Upper lobe of left lung (tissue), 6 donors: Measurements from ENCODE around the gene SELENOK. TPM values are rescaled to one million over a fixed set of nuclear protein-coding genes. Genes with fewer than 3 reads are reported as not detected.

ENCODE experiments used
- ATAC-seq, 2 donors: fragments of 200-7000 bp; cut with Tn5 transposase; one replicate each; pipeline ENCODE4 v1.9.1; 2022; ENCODE audit warnings: mild to moderate bottlenecking in 2 of 2, moderate library complexity in 2 of 2; ENCODE audit not compliant: low FRiP score in 2 of 2
- DNase-seq, 2 donors: peaks; one replicate each; pipeline ENCODE4 v3.0.0-alpha.2; 2019 to 2020
- H3K27ac ChIP-seq, 4 donors: fragments of 200-600 bp; sonication (generic); one replicate each; pipeline ENCODE4 v1.5.1; 2016 to 2019
- H3K27me3 ChIP-seq, 4 donors: fragments of 200-600 bp; sonication (generic); one replicate each; pipeline ENCODE4 v1.5.1; 2017 to 2019
- H3K36me3 ChIP-seq, 4 donors: fragments of 200-600 bp; sonication (generic); one replicate each; pipeline ENCODE4 v1.5.1; 2016 to 2019
- H3K4me1 ChIP-seq, 4 donors: fragments of 200-600 bp; sonication (generic); one replicate each; pipeline ENCODE4 v1.5.1; 2018 to 2019
- H3K4me3 ChIP-seq, 4 donors: fragments of 200-600 bp; sonication (generic); one replicate each; pipeline ENCODE4 v1.5.1; 2017 to 2019; ENCODE audit warnings: mild to moderate bottlenecking in 2 of 4, moderate library complexity in 1 of 4
- H3K9me3 ChIP-seq, 4 donors: fragments of 200-600 bp; sonication (generic); one replicate each; pipeline ENCODE4 v1.5.1; 2018 to 2019
- EP300 ChIP-seq, 4 donors: sonication (generic); formaldehyde crosslinking; IDR thresholded peaks; one replicate each; pipeline ENCODE4 v1.5.1; 2017; ENCODE audit warnings: antibody characterized with exemption in 4 of 4, control low read depth in 2 of 4
- POLR2A ChIP-seq, 4 donors: fragments of 450-650 bp; IDR thresholded peaks; one replicate each; pipeline ENCODE4 v1.5.1; 2016 to 2017; ENCODE audit warnings: antibody characterized with exemption in 4 of 4, mild to moderate bottlenecking in 2 of 4
- POLR2AphosphoS5 ChIP-seq, 2 donors: sonication (generic); formaldehyde crosslinking; IDR thresholded peaks; one replicate each; pipeline ENCODE4 v1.5.1; 2017; ENCODE audit warnings: antibody characterized with exemption in 2 of 2
- WGBS, 2 donors: methylation state at CpG; one replicate each; pipeline ENCODE4 v1.1.5; 2017 to 2018; 5-methylcytosine and 5-hydroxymethylcytosine counted together
- total RNA-seq, 6 donors: library from RNA; depleted of rRNA in 4 of 6; stranded (reverse); fragments of >200 nt in 4 of 6; gene quantifications; one replicate each; pipeline versions ENCODE4 v1.1.0 to v1.2.1, GENCODE V29; 2016 to 2021
- TF ChIP-seq, protein P1 (sequence below), 6 experiments: fragments of 450-650 bp in 4 of 6; fragments of 200-600 bp in 2 of 6; sonication (generic) in 2 of 6; IDR thresholded peaks; one replicate each; pipeline ENCODE4 v1.5.1; 2016 to 2019; ENCODE audit warnings: antibody characterized with exemption in 6 of 6
- donor health status: DM: no; HTN: no; CAD: no; lungs with moderate emphysema.
- donor health status: DM: no; HTN: yes; CAD: no; lungs with severe emphysema.

Gene SELENOK
- total RNA-seq, 6 donors from 2014 or later, result 9.4 to 97.3 (median 44.0) TPM

DNA sequence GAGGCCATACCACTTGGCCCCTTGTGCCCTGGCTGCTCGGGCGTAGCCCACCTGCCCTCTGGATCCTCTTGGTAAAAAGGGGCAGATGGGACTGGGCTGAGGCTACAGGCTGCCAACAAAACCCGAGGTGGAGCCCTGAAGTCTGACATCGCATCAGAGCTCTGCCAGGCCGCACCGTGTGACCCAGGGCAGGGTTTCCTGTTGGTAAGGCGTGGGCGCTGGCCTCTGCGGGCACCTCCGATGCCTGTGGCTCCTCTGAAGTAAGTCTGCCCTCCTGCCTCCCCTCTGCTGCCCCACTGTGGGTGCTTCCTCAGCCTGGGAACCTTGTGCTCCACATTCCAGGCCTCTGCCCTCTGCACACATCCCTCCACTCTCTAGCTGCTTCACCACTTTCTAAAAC, 54.3 kb downstream of the SELENOK start:
- no peaks in the 10 kb centered on the region for H3K9me3 ChIP-seq
- TF ChIP-seq POLR2A (IDR thresholded peaks at IDR 0.05) (no peak), POLR2AphosphoS5 (IDR thresholded peaks at IDR 0.05) (no peak), EP300 (IDR thresholded peaks at IDR 0.05) (no peak)
- TF ChIP-seq, protein P1, sequence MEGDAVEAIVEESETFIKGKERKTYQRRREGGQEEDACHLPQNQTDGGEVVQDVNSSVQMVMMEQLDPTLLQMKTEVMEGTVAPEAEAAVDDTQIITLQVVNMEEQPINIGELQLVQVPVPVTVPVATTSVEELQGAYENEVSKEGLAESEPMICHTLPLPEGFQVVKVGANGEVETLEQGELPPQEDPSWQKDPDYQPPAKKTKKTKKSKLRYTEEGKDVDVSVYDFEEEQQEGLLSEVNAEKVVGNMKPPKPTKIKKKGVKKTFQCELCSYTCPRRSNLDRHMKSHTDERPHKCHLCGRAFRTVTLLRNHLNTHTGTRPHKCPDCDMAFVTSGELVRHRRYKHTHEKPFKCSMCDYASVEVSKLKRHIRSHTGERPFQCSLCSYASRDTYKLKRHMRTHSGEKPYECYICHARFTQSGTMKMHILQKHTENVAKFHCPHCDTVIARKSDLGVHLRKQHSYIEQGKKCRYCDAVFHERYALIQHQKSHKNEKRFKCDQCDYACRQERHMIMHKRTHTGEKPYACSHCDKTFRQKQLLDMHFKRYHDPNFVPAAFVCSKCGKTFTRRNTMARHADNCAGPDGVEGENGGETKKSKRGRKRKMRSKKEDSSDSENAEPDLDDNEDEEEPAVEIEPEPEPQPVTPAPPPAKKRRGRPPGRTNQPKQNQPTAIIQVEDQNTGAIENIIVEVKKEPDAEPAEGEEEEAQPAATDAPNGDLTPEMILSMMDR (IDR thresholded peaks at IDR 0.05), result no peak
- no peaks in the 10 kb centered on the region for H3K27me3 ChIP-seq
- DNase-seq (peak; percentile 54 to 74), ATAC-seq (peak; percentile 6 to 42)
- no peak overlapping the region for H3K4me3 ChIP-seq
- no peaks in the 10 kb centered on the region for H3K36me3 ChIP-seq
- H3K27ac ChIP-seq, result no peak overlapping the region
- 67 to 93% methylated on average over 2 to 10 of the region's 10 CpGs for WGBS, 2 donors
- peaks cover 0 to 9% (median 0%) of the 10 kb centered on the region in 4 donors for H3K4me1 ChIP-seq

DNA sequence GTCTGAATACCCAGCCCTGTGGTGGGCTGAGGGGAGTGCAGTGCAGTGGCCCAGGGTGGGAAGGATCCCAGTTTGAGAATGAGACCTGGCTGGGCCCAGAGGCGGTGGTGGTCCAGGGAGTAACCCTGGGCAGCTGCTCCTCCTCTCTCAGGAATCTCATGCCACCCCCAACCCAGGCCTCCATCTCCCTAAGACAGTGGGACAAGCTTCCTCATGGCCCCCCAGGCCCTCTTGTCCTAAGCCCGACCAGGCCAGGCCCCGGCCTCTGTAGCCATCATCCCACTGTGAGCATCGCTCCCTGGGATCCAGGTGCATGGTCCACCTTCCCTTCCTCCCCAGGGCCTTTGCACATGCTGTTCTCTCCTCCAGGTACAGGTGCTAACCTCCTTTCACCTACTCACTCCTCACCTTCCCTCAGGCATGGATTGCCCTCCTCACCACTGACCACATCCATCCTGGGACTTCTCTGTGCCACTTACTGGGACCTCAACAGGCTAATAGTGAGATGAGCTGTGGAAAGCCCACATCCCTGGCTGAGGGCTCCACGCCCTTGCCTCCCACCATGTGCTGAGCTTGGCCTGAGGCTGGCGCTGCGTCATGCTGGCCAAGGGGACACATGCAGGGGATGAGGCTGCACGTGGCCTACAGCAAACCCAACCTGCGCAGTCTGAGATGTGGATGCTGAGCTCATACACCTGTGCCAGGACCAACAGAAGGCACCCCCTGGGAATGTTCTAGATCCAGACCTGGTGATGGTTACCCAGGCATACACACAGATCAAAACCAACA, 55.4 kb downstream of the SELENOK start:
- 95 to 99% methylated on average over 7 to 9 of the region's 9 CpGs for WGBS, 2 donors
- Histone ChIP-seq H3K27me3 (no peaks in the 10 kb centered on the region), H3K9me3 (no peaks in the 10 kb centered on the region), H3K36me3 (no peaks in the 10 kb centered on the region), H3K4me1 (peaks cover 0 to 7% (median 0%) of the 10 kb centered on the region in 4 donors), H3K4me3 (no peak overlapping the region), H3K27ac (no peak overlapping the region)
- ATAC-seq (no peak), DNase-seq (no peak)
- no peak for TF ChIP-seq POLR2A (IDR thresholded peaks at IDR 0.05)

DNA sequence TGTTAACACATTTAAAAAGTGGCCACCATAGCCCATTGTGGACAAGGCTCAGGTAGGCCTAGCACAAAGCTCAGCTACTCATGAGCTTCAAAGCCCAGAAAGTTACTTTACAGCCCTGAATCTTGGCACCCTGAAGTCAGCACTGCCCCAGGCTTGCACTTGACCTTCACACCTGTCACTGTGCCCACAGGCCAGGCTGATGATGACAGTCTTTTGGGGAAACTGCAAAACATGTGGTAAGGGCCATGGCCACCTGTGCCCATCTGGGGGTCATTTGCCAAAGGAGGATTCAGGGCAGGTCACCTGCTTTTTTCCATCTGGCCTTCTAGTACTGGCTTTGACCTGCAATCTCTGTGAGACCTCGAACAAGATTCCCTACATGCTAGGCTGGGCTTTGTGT, 56.4 kb downstream of the SELENOK start:
- Histone ChIP-seq H3K36me3 (no peaks in the 10 kb centered on the region), H3K4me3 (no peak overlapping the region), H3K27ac (no peak overlapping the region), H3K9me3 (no peaks in the 10 kb centered on the region), H3K4me1 (peaks cover 0 to 7% (median 0%) of the 10 kb centered on the region in 4 donors), H3K27me3 (no peaks in the 10 kb centered on the region)
- TF ChIP-seq, protein P1 (IDR thresholded peaks at IDR 0.05), result no peak
- no peak for TF ChIP-seq EP300 (IDR thresholded peaks at IDR 0.05)
- no peak for TF ChIP-seq POLR2AphosphoS5 (IDR thresholded peaks at IDR 0.05)
- no peak for TF ChIP-seq POLR2A (IDR thresholded peaks at IDR 0.05)
- 67 to 93% methylated on average over 1 of the region's 1 CpG for whole genome bisulfite sequencing, 2 donors
- ATAC-seq (no peak), DNase-seq (no peak)

DNA sequence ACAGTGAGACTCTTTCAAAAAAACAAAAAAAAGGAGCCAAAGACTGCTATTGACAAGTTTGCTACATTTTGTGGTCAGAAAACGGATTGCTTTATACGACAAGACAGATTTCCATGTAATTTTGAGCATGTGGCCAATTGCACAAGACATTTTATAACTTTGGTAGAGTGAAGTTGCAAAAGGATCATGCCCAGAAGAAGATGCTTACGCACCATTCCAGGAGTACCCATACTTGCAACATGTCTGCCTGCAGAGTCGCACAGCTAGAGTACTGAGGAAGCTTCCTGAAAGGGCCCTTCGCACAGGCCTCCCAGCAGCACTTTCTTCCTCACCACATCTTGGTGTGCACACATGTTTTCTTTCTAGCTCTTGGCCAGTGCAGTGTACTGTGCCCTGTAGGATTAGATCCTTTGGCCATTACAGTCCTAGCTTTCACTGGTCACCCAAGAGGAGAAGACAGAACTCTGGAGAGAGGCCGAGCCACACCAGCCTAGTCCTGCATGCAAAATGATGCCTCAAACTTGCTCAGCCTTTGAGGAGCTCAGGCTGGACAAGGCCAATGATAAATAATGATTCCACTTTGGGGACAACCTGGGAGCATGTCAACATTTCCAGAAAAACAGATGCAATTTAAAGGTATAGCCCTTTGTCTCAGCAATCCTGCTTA, 57.1 kb downstream of the SELENOK start:
- Histone ChIP-seq H3K36me3 (no peaks in the 10 kb centered on the region), H3K27ac (no peak overlapping the region), H3K4me1 (peaks cover 0 to 7% (median 0%) of the 10 kb centered on the region in 4 donors), H3K4me3 (no peak overlapping the region), H3K9me3 (no peaks in the 10 kb centered on the region), H3K27me3 (no peaks in the 10 kb centered on the region)
- TF ChIP-seq POLR2AphosphoS5 (IDR thresholded peaks at IDR 0.05) (no peak), EP300 (IDR thresholded peaks at IDR 0.05) (no peak), POLR2A (IDR thresholded peaks at IDR 0.05) (no peak)
- TF ChIP-seq, protein P1 (IDR thresholded peaks at IDR 0.05), result no peak
- ATAC-seq (peak in 1 of 2 donors; percentile 50), DNase-seq (no peak)
- WGBS, 2 donors, result 77 to 92% methylated on average over 6 of the region's 6 CpGs

Other genes with a start within 250 kb of the SELENOK start
- gene CHDH, start 45.4 kb downstream of the SELENOK start, total RNA-seq, result 10 to 100 TPM in 5 of 6 donors, 1 to 10 TPM in 1; 9.1 to 20.9 (median 13.9) TPM
- gene IL17RB, start 45.3 kb downstream of the SELENOK start, total RNA-seq, result 10 to 100 TPM in 1 of 6 donors, 1 to 10 TPM in 5; 3.1 to 15.6 (median 6.3) TPM
- gene ACTR8, start 9.7 kb downstream of the SELENOK start, total RNA-seq, result 10 to 100 TPM; 16.2 to 29.7 (median 20.4) TPM
- gene CACNA2D3, start 230.7 kb upstream of the SELENOK start, total RNA-seq, result 10 to 100 TPM in 1 of 6 donors, 1 to 10 TPM in 5; 2.9 to 16.8 (median 4.9) TPM